Measurements from ENCODE around the gene MADD.

MADD gene

DNA sequence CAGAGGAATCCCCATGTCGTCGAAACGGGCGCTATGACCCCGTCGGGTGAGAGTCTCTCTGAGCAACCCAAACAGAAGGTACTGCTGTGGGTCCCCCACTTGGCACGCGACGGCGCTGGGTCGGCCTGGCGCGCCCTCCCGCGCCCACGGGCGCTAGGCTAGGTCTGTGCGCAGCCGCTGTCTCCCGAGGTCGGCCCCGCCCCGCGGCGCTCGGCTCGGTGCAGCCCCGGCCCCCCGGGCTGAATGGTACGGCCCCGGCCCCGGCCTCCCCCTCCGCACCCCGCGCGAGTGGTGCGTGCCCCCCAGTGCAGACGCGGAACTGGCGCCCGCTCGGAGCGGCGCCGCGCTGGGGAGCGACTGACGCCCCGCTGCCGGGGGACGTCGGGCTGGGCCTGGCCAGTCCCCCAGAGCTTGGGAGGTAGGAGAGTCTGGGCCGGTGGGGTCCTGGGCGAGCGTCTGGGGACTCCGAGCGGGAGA is at the start of gene MADD:
TSS of gene MADD (plus strand) at position 305 of the 477 bp plus-strand sequence.
- peak; percentile 94 for DNase-seq

DNA sequence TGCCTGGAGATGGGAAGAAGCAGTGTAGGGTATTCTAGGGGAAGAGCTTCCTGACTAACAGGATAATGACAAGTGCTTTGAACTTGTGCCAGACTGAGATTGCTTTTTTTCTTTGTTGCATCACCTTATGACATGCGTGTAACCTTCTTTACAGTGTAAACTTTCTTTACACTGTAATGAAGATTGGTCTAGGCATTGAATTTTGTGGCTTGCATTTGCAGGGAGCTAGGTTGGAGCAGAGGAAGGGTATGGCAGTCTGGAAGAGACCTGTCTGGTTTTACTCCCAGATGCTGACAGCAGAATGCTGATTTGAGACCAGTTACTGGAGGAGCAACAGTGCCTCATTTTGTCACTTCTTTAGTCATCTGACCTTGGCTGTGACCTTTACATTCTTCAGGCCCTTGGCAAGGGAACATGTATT is 49.5 kb upstream of the MADD start:
- DNase-seq, result no peak

DNA sequence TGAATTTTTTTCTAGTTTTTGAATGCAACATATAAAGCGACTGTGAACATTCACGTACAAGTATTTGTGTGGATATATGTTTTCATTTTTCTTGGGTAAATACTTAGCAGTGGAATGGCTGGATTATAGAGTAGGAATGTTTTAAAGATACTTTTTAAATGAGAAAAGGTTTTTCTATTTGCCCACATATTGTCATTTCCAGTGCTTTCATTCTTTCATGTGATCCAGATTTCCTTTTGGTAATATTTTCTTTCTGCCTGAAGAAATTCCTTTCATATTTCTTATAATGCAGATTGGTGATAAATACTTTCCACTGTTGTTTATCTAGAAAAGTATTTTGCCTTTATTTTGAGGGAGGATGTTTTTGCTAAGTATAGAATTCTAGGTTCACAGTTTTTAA is 47.2 kb upstream of the MADD start:
- DNase-seq, result no peak

DNA sequence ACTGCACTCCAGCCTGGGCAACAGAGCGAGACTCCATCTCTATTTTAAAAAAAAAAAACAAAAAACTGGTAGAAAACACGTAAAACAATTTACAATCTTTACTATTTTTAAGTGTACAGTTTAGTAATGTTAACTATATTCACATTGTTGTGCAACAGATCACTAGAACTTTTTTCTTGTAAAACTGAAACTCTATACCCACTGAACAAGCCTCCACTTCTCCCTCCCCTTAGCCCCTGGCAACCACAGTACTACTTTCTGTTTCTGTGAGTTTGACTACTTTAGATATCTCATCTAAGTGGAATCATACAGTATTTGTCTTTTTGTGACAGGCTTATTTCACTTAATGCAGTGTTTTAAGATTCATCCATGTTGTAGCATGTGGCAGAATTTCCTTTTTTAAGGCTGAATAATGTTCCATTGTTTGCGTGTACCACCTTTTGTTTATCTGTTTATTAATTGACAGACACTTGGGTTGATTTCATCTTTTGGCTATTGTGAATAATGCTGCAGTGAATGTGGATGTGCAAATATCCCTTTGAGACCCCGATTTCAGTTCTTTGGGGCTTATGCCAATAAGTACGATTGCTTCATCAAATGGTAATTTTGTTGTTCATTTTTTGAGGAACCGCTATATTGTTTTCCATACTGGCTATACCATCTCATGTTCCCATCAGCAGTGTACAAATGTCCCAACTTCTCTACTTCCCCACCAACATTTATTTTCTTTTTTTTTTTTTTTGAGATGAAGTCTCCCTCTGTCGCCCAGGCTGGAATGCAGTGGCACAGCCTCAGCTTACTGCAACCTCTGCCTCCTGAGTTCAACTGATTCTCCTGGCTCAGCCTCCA is 44.2 kb upstream of the MADD start:
- peak; percentile 30 for DNase-seq

DNA sequence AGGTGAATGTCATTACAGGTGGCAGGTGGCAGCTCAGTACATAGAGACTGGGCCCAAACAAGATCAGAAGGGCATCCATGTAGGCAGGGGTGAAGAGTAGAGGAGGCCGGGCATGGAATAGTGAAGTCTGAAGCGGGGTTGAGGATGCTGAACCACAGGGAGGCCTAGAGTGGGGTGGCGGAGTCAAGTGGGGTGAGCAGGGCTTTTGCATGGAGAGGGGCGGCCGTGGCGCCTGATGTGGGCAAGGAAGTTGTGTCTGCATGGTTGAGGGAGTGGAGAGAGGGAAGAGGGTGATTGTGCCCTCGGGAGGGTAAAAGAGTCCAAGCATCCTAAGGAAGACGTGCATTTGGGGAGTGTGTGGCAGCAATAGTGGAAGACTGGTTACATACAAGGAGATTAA is 40.8 kb upstream of the MADD start:
- no peak for DNase-seq

DNA sequence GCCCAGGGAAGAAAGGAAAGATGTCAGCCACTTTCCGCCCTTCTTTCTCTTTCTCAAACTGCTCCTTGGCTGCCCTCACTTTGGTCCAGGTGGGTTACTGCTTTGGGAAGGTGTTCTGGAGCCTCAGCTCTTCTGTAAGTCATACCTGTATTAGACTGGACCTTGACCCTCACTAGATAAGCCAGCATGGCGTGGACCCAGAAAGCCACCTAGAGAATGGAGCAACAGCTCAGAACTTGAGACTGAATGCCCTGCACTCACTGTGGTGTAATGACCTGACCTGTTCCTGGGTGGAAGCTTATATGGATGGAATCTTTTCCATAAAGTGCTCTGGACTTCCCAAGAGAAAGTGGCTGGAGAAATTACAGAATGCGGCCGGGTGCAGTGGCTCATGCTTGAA is 36.9 kb upstream of the MADD start:
- no peak for DNase-seq

DNA sequence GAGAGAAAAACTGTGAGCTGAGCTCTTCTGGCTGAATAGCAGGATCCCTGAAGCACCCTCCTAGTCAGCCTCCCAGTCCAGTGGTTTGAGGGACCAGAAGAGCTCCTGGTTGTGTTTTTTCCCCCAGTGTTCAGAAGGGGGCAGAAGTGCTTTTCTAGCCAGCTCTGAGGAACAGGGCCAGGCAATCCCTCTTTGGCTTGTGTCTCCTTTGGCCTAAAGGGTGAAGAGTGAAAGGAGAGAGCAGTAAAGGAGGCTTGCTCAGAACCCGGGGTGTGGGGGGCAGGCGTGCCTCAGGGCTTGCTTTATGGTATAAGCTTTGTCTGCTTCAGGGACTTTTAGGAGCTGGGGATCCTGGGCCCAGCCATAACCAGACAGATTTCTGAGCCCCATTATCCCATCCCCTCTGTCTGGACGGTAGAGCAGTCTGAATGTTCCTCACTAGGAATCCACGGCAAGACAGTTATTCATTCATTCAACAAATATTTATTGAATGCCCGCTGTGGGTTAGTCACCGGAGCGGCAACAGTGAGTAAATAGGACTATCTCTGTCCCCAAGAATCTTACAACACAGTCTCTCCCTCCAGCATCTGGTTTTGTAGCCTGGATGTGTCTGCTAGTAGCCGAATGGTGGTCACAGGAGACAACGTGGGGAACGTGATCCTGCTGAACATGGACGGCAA is 35.8 kb upstream of the MADD start:
- no peak for DNase-seq

- peak; percentile 29 for DNase-seq
These were observed 35.2 kb upstream of the MADD start for GRCh38 chr11:47234669-47235100.

GRCh38 chr11:47235163-47235562 is 34.8 kb upstream of the MADD start:
- no peak for DNase-seq

GRCh38 chr11:47236482-47236881 is 33.5 kb upstream of the MADD start:
- no peak for DNase-seq

GRCh38 chr11:47239852-47240251 is 30.1 kb upstream of the MADD start:
- DNase-seq, result no peak

GRCh38 chr11:47241841-47242301 is 28.1 kb upstream of the MADD start:
- no peak for DNase-seq

- DNase-seq, result no peak
These were observed 27.2 kb upstream of the MADD start for GRCh38 chr11:47242596-47243192.

- no peak for DNase-seq
These were observed 26.5 kb upstream of the MADD start for GRCh38 chr11:47243454-47243853.

- DNase-seq, result no peak
These were observed 25.2 kb upstream of the MADD start for GRCh38 chr11:47244448-47245350.

- no peak for DNase-seq
These were observed 24.1 kb upstream of the MADD start for GRCh38 chr11:47245611-47246357.

DNA sequence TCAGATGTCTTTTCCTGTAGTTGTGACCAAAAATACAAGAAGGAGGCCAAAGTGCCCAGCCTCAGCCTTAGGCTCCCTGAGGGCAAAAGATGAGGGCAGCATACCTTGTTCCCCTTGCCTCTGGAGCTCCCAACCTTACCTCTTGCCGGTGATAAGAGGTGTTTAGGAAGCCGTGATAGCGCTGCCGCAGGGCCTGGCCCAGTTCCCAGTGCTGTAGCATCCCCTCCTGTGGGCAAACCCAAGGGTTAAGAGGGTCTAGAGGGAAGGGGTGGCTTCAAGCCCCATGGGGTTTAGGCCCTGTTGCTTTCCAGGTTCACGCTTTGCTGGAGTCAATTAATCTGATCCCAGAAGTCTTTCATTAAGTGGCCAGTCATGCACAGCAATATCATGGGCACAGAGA is 22.4 kb upstream of the MADD start:
- no peak for DNase-seq

GRCh38 chr11:47248304-47248663 is 21.6 kb upstream of the MADD start:
- DNase-seq, result no peak

DNA sequence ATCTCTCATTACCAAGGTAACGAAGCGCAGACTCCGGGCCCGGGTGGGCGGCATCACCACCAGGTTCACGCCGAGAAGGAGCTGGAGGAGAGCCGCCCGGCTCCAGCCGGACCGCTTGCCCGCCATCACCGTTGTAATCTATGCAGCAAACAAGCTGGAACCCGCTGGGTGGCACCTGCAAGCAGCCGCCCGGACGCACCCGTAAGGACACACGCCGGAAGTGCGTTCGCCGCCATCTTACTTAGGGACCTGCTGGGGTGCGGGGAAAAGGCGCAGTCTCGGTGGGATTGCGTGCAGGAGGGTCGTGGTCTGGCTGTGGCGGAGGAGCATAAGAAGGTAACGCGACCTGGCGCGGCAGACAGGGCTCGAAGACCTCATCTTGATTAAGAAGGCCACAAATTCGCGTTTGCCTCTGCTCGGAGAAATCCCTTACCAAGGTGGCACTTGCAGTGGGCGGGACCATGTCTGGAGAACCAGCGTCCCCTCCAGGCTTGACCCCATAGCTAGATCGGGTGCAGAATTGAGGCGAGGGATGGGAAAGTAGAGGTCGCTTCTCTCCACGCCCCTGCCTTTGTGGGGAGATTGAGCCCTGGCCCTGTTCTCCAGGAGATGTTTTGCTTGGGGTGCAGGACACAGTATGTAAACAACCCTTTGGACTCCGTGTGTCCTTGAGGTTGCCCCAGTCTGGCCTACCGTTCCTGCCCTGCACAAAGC is 21.1 kb upstream of the MADD start, which contains the start of gene ACP2:
TSS of gene ACP2 (minus strand) at position 151 of the 714 bp plus-strand sequence. CDS start at position 126, 25 bp downstream.
- DNase-seq, result peak; percentile 87

DNA sequence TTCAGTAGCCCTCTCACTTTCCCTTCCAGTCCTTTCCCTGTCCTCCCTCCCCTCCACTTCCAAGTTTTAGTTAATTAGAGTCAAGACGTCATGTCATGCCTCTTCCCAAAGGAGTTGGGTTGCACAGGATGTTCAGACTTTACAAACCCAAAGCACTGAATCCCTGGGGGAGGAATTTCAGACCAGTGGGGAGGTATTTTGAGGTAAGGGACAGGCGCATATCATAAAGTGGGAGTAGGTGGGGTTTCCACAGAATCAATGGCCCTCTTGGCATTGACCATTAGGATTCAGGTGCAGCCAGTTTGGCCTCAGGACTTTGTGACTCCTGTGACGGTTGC is 20.6 kb upstream of the MADD start:
- no peak for DNase-seq

GRCh38 chr11:47251751-47252150 is 18.2 kb upstream of the MADD start:
- no peak for DNase-seq

All from activated naive CD4-positive, alpha-beta T cell treated with anti-CD3 and anti-CD28 coated beads, Interleukin-2, amount 50 U/mL, for 16 hours (primary cell).